NCI-H748 (cell line): Measurements from ENCODE around the gene TMEM154.
"Not testable (repeated sequence)": the region's sequence is repeated elsewhere in the genome, so short reads cannot be mapped to it uniquely, and the experiment has no call there.

Source experiments
- DNase-seq: peaks from one replicate; lab custom pipeline; 2025; ENCODE audit not compliant: unreplicated experiment; lab: John Stamatoyannopoulos, UW

The TMEM154 gene

GRCh38 chr4:152668338-152668964, 11.3 kb downstream of the TMEM154 start:
- DNase-seq: no peak

- no peak for DNase-seq
Observed at GRCh38 chr4:152667781-152668180, 12.0 kb downstream of the TMEM154 start.

GRCh38 chr4:152666946-152667345, 12.9 kb downstream of the TMEM154 start:
- DNase-seq: no peak

- no peak for DNase-seq
Observed at GRCh38 chr4:152665691-152666395, 14.0 kb downstream of the TMEM154 start.

GRCh38 chr4:152664067-152664378, 15.8 kb downstream of the TMEM154 start:
- not testable (repeated sequence) for DNase-seq

GRCh38 chr4:152663203-152664066, 16.4 kb downstream of the TMEM154 start:
- no peak for DNase-seq

- no peak for DNase-seq
Observed at GRCh38 chr4:152661649-152662048, 18.1 kb downstream of the TMEM154 start.

- no peak for DNase-seq
Observed at GRCh38 chr4:152660526-152660925, 19.3 kb downstream of the TMEM154 start.

GRCh38 chr4:152659806-152660205, 20.0 kb downstream of the TMEM154 start:
- DNase-seq: no peak

- DNase-seq: no peak
Observed at GRCh38 chr4:152657657-152658056, 22.1 kb downstream of the TMEM154 start.

GRCh38 chr4:152655272-152656129, 24.3 kb downstream of the TMEM154 start:
- DNase-seq: no peak

GRCh38 chr4:152652102-152652501, 27.7 kb downstream of the TMEM154 start:
- DNase-seq: no peak

GRCh38 chr4:152651473-152652060, 28.2 kb downstream of the TMEM154 start:
- DNase-seq: no peak

GRCh38 chr4:152646221-152646620, 33.6 kb downstream of the TMEM154 start:
- DNase-seq: peak; percentile 87

GRCh38 chr4:152644130-152644529, 35.7 kb downstream of the TMEM154 start:
- DNase-seq: no peak

GRCh38 chr4:152643153-152644035, 36.4 kb downstream of the TMEM154 start:
- no peak for DNase-seq

- peak; percentile 66 for DNase-seq
Observed at GRCh38 chr4:152640058-152640921, 39.5 kb downstream of the TMEM154 start.

GRCh38 chr4:152635851-152636250, 43.9 kb downstream of the TMEM154 start:
- DNase-seq: no peak
